ENCODE measurements around the gene SAMD4B.
"Not testable (repeated sequence)": the region's sequence is repeated elsewhere in the genome, so short reads cannot be mapped to it uniquely, and the experiment has no call there.

The SAMD4B gene

DNA sequence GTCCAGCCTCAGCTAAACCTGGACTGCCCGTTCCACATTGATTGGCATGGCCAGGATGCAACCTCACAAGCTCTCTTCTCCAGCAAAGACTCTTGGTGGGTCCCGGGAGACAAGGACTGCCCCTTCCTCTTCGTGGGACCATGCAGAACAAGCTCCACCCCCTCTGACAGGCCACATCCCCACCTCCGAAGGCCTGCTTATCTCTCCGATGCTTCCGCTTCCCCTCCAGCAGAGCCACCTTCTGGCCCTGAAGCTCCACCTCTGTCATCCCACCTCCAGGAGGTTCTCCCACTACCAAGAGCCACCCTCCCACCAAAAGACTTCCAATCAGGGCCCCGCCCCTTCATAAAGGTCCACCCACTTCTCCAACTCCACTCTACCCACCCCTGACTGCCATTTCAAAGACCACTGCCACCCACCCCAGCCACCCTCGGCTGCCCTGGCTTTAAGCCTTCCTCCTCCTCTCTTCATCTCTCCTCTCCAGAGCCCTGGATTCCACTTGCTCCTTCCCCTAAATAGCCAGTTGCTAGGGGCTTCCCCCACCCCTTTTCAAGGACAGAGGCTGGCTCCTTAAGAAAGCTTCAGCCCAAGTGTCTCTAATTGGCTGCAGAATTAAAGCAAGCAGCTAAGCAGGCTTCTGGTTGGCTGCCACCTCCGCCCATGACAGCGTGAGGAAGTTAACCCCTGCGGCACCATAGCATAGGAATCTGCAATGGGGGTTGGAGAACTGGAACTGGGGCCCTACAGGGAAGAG is 31.5 kb upstream of the SAMD4B start:
- no peak for DNase-seq

DNA sequence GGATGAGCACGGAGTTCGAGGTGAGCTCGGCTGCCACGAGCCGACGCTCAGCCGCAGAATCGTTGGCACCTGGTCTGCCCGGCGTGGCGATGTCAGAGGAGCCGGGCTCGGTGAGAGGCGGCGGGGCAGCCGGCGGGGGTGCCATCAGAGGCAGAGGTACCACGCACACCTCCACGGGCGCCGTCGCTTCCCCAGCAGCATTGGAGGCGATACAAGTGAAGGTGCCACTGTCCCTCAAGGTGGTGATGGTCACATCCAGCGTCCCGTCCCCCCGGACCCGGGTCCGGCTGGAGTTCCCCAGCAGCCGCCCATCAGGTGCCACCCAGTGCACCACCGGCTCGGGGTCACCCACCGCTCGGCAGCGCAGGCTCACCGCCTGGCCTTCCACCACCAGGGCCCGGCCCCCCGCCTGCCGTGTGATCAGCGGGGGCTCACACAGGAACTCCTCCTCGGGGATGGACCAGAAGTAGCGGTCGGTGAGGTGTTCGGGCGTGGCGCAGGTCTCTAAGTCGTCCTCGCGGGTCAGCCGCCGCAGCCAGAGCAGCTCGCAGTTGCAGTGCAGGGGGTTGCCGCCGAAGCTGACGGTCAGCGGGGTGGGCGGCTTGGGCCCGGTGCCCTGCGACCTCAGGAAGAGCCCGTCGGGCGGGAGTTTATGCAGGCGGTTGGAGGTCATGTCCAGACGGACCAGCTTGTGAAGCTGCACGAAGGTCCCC is 28.0 kb upstream of the SAMD4B start:
- DNase-seq: no peak

DNA sequence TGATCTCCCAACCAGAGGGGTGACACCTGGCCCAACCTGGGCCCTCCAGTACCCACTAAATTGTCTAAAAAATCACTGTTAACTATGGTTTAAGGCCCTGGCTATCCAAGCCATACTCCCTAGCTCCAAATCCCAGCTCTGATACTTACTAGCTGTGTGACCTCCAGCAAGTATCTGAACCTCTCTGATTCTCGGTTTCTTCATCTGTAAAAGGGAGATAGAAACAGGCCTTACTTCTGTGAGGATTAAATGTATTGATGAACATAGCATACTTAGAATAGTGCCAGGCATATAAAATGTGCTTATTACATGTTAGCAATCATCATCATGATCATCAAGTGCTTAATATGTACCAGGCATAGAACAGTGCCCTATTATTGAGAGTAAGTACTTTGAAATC is 26.3 kb upstream of the SAMD4B start:
- no peak for DNase-seq

GRCh38 chr19:39316627-39317321 is 25.4 kb upstream of the SAMD4B start:
- DNase-seq: no peak

GRCh38 chr19:39317476-39317875 is 24.7 kb upstream of the SAMD4B start:
- DNase-seq: no peak

DNA sequence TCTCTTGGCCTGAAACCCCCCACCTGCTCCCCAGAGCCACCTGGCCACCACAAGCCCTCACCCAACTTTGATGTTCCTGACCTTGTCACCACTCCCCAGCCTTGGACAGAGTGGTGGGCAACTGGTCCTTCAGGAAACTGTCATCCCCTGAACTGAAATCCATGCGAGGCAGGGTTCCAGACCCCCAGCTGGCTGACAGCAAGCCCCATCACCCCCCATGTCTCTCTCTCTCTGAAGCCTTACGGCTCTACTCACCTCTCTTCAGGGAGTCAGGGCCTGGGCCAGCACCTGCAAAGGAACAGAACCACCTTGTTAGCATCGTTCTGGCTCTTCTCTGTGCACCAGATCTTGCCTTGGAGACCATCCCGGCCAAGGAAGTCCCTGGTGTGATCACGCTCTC is 24.1 kb upstream of the SAMD4B start:
- no peak for DNase-seq

DNA sequence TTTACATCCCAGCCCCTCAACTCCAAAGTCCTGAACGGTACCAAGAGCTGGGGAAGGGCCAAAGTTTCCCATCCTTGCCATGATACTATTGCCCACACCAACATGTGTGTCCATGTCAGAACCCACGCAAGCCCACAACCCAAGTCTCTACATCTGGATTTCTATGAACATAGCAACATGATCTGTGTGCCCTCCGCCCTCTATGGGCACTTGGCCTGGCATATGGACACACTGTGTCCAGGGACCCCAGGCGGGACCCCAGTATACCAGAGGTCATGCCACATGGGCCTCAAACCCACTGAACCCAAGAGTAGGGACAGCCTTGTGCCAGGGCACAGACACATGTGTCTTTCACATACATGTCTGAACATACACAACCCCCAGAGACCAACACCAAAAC is 23.5 kb upstream of the SAMD4B start:
- DNase-seq: no peak

DNA sequence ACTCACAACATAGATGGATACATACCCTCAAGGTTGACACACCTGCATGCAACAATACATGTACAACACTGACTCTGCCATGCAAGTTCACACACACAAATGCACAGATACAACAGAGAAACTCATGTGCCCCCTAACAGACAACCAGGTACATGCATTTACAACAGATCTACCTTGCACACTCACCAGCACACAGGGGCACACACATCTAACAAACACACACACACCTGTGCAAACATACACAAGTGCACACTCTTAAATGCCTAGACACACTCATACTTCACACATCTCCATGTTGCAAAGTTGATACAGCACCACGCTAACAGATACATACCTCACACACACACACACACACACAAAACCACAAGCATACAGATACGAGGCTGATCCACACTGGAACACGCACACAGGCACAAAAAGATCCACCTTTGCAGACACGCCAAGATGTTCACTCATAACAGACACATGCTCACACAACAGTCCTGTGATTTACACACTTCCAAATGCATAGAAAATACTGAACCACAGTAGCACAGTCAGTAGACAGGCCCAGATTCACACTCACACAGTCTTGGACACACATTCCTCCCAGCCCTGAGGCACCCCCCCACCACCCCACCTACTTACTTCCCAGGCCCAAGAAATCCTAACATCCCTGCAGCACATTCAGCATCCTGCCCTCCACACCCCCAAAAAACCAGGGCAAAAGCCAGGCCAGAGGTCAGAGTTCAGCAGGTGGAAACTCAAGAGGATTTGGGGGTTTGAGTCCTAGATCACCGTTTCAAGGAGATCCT is 22.9 kb upstream of the SAMD4B start:
- no peak for DNase-seq

- DNase-seq: no peak
Measured at GRCh38 chr19:39319892-39320248, 22.4 kb upstream of the SAMD4B start.

GRCh38 chr19:39321117-39321831 is 20.9 kb upstream of the SAMD4B start:
- DNase-seq: no peak

DNA sequence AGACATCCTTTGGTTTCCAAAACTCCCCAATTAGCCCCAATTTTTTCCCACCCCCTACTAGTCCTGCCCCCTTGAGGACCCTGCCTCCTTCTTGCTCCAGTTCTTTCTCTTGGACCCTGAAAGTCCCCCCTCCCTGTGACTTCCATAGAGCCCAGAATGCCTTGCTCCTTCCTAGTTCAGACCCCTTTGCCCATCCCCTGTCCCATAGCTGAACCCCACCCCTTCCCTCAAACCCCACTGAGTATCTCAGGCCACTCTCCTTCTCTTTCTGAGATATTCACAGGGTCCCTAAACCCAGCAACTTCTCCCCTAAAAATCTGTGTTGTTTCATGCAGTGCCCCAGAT is 20.4 kb upstream of the SAMD4B start:
- no peak for DNase-seq

- DNase-seq: no peak
Measured at GRCh38 chr19:39324242-39324842, 17.9 kb upstream of the SAMD4B start.

DNA sequence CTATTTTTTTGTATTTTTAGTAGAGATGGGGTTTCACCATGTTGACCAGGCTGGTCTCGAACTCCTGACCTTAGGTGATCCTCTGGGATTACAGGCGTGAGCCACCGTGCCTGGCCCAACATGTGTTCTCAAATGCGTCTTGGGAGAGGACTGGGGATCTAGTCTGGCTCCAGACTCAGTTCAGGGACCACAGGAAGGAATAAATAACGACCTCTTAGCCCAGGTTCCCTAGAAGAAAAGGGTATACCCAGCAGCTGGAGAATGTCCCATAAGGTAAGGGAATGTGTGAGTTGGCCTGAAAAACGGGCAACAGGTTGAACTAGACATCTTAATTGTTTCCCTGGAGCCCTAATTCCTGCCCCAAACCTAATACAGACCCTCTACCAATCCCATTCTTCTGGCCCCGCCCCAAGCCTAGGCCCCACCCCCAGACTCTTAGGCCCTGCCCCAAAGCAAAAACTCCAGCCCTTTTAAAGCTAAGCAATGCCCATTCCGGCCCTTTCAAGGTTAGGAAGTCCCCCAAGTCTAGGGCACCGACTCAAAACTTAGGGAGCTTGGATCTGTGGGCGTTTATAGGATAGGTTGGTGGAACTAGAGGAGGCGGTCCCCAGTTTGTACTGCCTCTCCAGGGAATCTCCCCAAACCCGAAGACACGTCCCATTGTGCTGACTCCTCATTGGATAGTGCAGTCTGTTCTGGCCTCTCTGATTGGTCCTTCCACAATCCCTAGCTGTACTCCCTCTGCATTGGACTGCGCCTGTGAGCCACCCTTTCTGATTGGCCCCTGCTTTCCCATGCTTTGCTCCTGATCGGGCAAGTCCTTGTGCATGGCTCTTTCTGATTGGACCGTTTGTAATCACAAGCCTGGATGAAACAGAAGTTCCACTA is 16.2 kb upstream of the SAMD4B start:
- DNase-seq: no peak

DNA sequence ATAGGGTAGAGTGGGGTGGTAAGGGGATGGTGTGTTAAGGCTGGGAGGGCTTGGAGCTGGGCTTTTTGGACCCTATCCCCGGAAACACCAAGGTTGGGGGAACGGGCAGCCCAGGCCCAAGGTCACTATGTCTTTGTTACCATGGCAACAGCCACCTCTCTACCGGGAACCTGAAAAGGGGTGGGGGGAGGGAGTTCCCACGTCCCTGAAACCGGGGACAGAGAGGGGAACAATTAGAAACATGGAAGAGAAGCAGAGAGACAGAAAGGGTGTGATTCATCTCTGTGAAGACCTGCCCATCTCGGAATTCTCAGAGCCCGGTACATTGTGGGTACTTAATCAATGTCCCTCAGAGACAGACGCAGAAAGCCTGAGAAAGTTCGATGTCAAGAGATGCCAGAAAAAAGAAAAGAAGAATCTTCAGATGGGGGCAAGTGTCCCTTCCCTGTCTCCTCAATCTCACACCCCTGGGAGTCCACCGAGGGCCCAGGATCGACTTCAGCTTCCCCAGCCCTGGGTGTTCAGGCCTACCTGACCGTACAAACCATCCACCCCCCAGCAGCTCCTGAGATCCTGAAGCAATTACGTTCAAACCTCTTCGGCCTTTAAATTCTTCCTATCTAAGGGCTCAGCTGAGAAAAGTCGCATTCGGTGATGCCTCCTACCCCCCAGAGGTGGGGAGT is 14.7 kb upstream of the SAMD4B start:
- DNase-seq: no peak

GRCh38 chr19:39328046-39328705 is 14.0 kb upstream of the SAMD4B start:
- DNase-seq: peak; percentile 80

- no peak for DNase-seq
Measured at GRCh38 chr19:39329948-39330347, 12.3 kb upstream of the SAMD4B start.

GRCh38 chr19:39332293-39332692 is 9.9 kb upstream of the SAMD4B start:
- no peak for DNase-seq

GRCh38 chr19:39332738-39333137 is 9.5 kb upstream of the SAMD4B start:
- not testable (repeated sequence) for DNase-seq

GRCh38 chr19:39333507-39333906 is 8.7 kb upstream of the SAMD4B start:
- no peak for DNase-seq

DNA sequence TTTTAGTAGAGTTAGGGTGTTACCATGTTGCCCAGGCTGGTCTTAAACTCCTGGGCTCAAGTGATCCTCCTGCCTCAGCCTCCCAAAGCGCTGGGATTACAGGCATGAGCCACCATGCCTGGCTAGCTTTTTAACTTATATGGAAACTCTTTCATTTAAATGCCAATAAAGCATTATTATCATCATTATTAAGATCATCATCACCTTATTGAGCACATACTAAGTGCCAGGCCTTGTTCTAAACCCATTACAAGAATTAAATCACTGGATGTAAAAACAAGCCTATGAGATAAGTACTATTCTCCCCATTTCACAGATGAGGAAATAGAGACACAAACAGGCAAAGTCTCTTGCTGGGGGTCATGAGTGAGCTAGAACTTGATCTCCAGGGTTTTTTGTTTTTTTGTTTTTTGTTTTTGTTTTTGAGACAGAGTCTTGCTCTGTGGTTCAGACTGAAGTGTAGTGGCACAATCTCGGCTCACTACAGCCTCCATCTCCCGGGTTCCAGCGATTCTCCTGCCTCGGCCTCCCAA is 7.7 kb upstream of the SAMD4B start:
- no peak for DNase-seq
